ENCODE data around the gene PIN4. TPM values are rescaled to one million over a fixed set of nuclear protein-coding genes. Genes with fewer than 3 reads are reported as not detected.

PIN4 gene
- polyA plus RNA-seq, 1 of the 3 experiments (the other 2 are of a cell fraction) = 29.8 TPM

DNA sequence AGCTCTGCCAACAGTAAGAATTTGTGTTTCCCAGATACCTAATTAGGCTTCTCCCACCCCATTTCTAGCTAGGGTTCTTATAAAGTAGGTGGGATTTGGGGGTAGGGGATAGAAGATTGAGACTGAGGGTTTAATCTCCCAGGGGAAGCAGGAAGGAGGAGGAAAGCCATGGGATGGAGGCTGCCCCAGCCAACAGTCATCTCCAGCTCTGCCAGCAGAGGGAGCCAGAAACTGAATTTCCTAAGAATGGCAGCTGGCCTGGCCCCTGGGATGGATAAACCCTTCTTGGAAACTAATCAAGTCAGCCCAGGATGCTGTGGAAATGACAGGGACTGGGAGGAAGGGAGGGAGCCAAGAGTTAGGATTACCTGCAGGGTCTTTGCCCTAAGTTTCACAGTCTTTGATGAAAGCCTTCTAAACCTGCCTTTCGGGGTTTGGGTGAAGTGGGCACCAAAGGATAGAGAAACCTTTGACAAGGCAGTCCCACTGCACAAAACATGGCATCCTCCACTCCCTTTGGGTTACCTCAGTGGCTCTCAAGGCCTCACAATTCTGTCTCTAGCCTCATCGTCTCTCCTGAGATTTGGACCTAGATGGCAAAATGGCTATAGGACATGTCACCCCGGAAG is 64.0 kb downstream of the PIN4 start (continued):
- TF ChIP-seq ZBTB33 (IDR thresholded peaks at IDR 0.05; ENCODE audit: borderline replicate concordance, low read depth) (no peak), NFIC (IDR thresholded peaks at IDR 0.05; ENCODE audit: borderline replicate concordance) (no peak), NRF1 (IDR thresholded peaks at IDR 0.05; ENCODE audit: low read depth, low read length) (no peak), REST (IDR thresholded peaks at IDR 0.05; ENCODE audit: low read depth, low read length) (no peak), MAX (IDR thresholded peaks at IDR 0.05; ENCODE audit: low read depth) (no peak), EZH2phosphoT487 (IDR thresholded peaks at IDR 0.05; ENCODE audit: borderline replicate concordance, low read depth) (no peak), POLR2AphosphoS5 (IDR thresholded peaks at IDR 0.05; ENCODE audit: low read depth, low read length) (no peak), TCF12 (IDR thresholded peaks at IDR 0.05) (no peak), TAF1 (IDR thresholded peaks at IDR 0.05; ENCODE audit: borderline replicate concordance, low read depth, low read length) (no peak), FOXM1 (IDR thresholded peaks at IDR 0.05; ENCODE audit: low read depth) (no peak)

- H3K27me3 ChIP-seq (ENCODE audit: insufficient read depth) = no peaks in the 10 kb centered on the region
- ChIA-PET CTCF (interaction anchor here (0.6 to 1.0 kb wide), 3 partner anchors 16 to 122 kb away, joined by 3 to 4 read pairs (median 3); no protein-coding TSS in a partner anchor), POLR2A (interaction anchor here (1.4 kb wide), 1 partner anchor 30 kb away, joined by 3 read pairs; the partner anchor contains the start of gene RPS4X)
- H3K27ac ChIP-seq (ENCODE audit: low read depth in 2 of 2, low read length in 1 of 2) = no peak overlapping the region
- no peaks in the 10 kb centered on the region for H3F3A ChIP-seq (replicated peaks; ENCODE audit: insufficient read depth)
- WGBS (ENCODE audit: low lambda C conversion rate) = 65% methylated on average over 2 of the region's 2 CpGs
- H3K79me2 ChIP-seq (ENCODE audit: insufficient read depth) = no peaks in the 10 kb centered on the region
- no peaks in the 10 kb centered on the region for H3K9me3 ChIP-seq
- H3K36me3 ChIP-seq (replicated peaks in 1 of 2; ENCODE audit: control insufficient read depth in 1 of 2, insufficient read depth in 2 of 2, low read length in 1 of 2) = no peaks in the 10 kb centered on the region
- H3K4me3 ChIP-seq (ENCODE audit: low read depth in 2 of 2, low read length in 1 of 2) = no peak overlapping the region
- DNase-seq = no peak
- H3K4me1 ChIP-seq (ENCODE audit: control insufficient read depth in 1 of 2, insufficient read depth in 2 of 2, low read depth in 1 of 2, low read length in 1 of 2) = peaks cover 2 to 4% of the 10 kb centered on the region in 2 experiments; a peak in 2 of 4 replicates
- no peak overlapping the region for H2AFZ ChIP-seq (ENCODE audit: low read depth)
- no peaks in the 10 kb centered on the region for H4K20me1 ChIP-seq (ENCODE audit: insufficient read depth)
- no peaks in the 10 kb centered on the region for H3K9me2 ChIP-seq
- no peak overlapping the region for H3K4me2 ChIP-seq
- H3K9ac ChIP-seq = no peak overlapping the region
- TF ChIP-seq TCF12 (IDR thresholded peaks at IDR 0.05) (no peak), PBX3 (IDR thresholded peaks at IDR 0.05) (no peak), IRF3 (IDR thresholded peaks at IDR 0.05; ENCODE audit: low read depth, low read length) (no peak), RCOR1 (IDR thresholded peaks at IDR 0.05; ENCODE audit: low read length) (no peak), FOXM1 (IDR thresholded peaks at IDR 0.05; ENCODE audit: low read depth) (no peak), RFX5 (IDR thresholded peaks at IDR 0.05; ENCODE audit: low read length) (no peak), MXI1 (IDR thresholded peaks at IDR 0.05; ENCODE audit: low read depth, low read length) (no peak), POLR2AphosphoS5 (IDR thresholded peaks at IDR 0.05; ENCODE audit: low read depth, low read length) (no peak), SIN3A (IDR thresholded peaks at IDR 0.05; ENCODE audit: borderline replicate concordance, low read depth, low read length) (no peak), RAD21 (IDR thresholded peaks at IDR 0.05; ENCODE audit: low read length) (no peak), NRF1 (IDR thresholded peaks at IDR 0.05; ENCODE audit: low read depth, low read length) (no peak), GABPA (IDR thresholded peaks at IDR 0.05; ENCODE audit: low read depth) (no peak), FOXJ3 (CRISPR knock-in tag; IDR thresholded peaks at IDR 0.05) (no peak), TEAD4 (IDR thresholded peaks at IDR 0.05; ENCODE audit: borderline replicate concordance, insufficient read depth) (no peak)
- TF ChIP-seq, protein P1, sequence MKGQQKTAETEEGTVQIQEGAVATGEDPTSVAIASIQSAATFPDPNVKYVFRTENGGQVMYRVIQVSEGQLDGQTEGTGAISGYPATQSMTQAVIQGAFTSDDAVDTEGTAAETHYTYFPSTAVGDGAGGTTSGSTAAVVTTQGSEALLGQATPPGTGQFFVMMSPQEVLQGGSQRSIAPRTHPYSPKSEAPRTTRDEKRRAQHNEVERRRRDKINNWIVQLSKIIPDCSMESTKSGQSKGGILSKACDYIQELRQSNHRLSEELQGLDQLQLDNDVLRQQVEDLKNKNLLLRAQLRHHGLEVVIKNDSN (IDR thresholded peaks at IDR 0.05; ENCODE audit: borderline replicate concordance, low read depth) = no peak
Observed at GRCh38 chrX:72247206-72247942, 65.8 kb downstream of the PIN4 start.
